H9 (cell line): ENCODE data around the gene PRLHR. TPM values are rescaled to one million over a fixed set of nuclear protein-coding genes. Genes with fewer than 3 reads are reported as not detected.
A peak's percentile ranks its signal among the peaks of the same experiment; 100 is the strongest.

ENCODE experiments used
- DNase-seq: peaks from one replicate; pipeline ENCODE4 v3.0.0-alpha.2; 2017
- H2AFZ ChIP-seq: one replicate; pipeline ENCODE4 v1.6.1; 2013; ENCODE audit warnings: mild to moderate bottlenecking, low read length, control low read depth, moderate library complexity
- H2AK5ac ChIP-seq: 2 replicates; pipeline ENCODE4 v1.6.1; 2013; ENCODE audit warnings: low read length, control low read depth, mixed read lengths; ENCODE audit not compliant: insufficient read length
- H2BK120ac ChIP-seq: one replicate; pipeline ENCODE4 v1.6.1; 2013; ENCODE audit warnings: low read depth, mild to moderate bottlenecking, low read length, control low read depth, inconsistent platforms; ENCODE audit not compliant: poor library complexity, severe bottlenecking
- H2BK12ac ChIP-seq: 2 replicates; pipeline ENCODE4 v1.6.1; 2013; ENCODE audit warnings: low read length, control low read depth, mixed read lengths, low read depth; ENCODE audit not compliant: insufficient read length
- H2BK15ac ChIP-seq: 2 replicates; pipeline ENCODE4 v1.6.1; 2013; ENCODE audit warnings: low read depth, low read length, control low read depth
- H2BK20ac ChIP-seq: one replicate; pipeline ENCODE4 v1.6.1; 2013; ENCODE audit warnings: low read depth, mild to moderate bottlenecking, low read length, control low read depth, inconsistent platforms; ENCODE audit not compliant: poor library complexity, severe bottlenecking
- H2BK5ac ChIP-seq: 2 replicates; pipeline ENCODE4 v1.6.1; 2013; ENCODE audit warnings: low read length, control low read depth, mixed read lengths; ENCODE audit not compliant: insufficient read length
- H3K14ac ChIP-seq: 2 replicates; pipeline ENCODE4 v1.6.1; 2013; ENCODE audit warnings: low read length, control low read depth; ENCODE audit not compliant: insufficient read depth
- H3K18ac ChIP-seq: 2 replicates; pipeline ENCODE4 v1.6.1; 2013; ENCODE audit warnings: low read depth, mild to moderate bottlenecking, mixed read lengths, low read length, control low read depth; ENCODE audit not compliant: insufficient read length
- H3K23ac ChIP-seq: 2 replicates; pipeline ENCODE4 v1.6.1; 2013; ENCODE audit warnings: low read length, control low read depth, mixed read lengths, low read depth; ENCODE audit not compliant: insufficient read length
- H3K23me2 ChIP-seq: 2 replicates; pipeline ENCODE4 v1.6.1; 2013; ENCODE audit warnings: low read depth, mild to moderate bottlenecking, mixed read lengths, low read length, control low read depth; ENCODE audit not compliant: insufficient read length, poor library complexity, severe bottlenecking
- H3K27ac ChIP-seq: 2 replicates; pipeline ENCODE4 v1.5.1; 2013; ENCODE audit warnings: low read length, control low read depth, mixed read lengths, low read depth; ENCODE audit not compliant: insufficient read length
- H3K27me3 ChIP-seq: 2 replicates; pipeline ENCODE4 v1.6.1; 2013; ENCODE audit warnings: low read length, control low read depth, inconsistent platforms; ENCODE audit not compliant: insufficient read depth
- H3K4ac ChIP-seq: 2 replicates; pipeline ENCODE4 v1.6.1; 2013; ENCODE audit warnings: low read depth, mild to moderate bottlenecking, control low read depth, inconsistent platforms, low read length, moderate library complexity
- H3K4me1 ChIP-seq: 2 replicates; pipeline ENCODE4 v1.6.1; 2013; ENCODE audit warnings: low read length, control low read depth, inconsistent platforms; ENCODE audit not compliant: insufficient read depth
- H3K4me2 ChIP-seq: 2 replicates; pipeline ENCODE4 v1.6.1; 2013; ENCODE audit warnings: low read length, control low read depth, mixed read lengths; ENCODE audit not compliant: insufficient read length, insufficient read depth
- H3K56ac ChIP-seq: 2 replicates; pipeline ENCODE4 v1.6.1; 2013; ENCODE audit warnings: low read depth, mild to moderate bottlenecking, mixed read lengths, low read length, control low read depth; ENCODE audit not compliant: insufficient read length
- H3K79me1 ChIP-seq: 2 replicates; pipeline ENCODE4 v1.6.1; 2013; ENCODE audit warnings: low read depth, mild to moderate bottlenecking, moderate library complexity, low read length, control low read depth, inconsistent platforms; ENCODE audit not compliant: insufficient read depth, poor library complexity, severe bottlenecking
- H3K79me2 ChIP-seq: 2 replicates; pipeline ENCODE4 v1.6.1; 2013; ENCODE audit warnings: low read length, control low read depth, inconsistent platforms; ENCODE audit not compliant: insufficient read depth
- H3K9ac ChIP-seq: 2 replicates; pipeline ENCODE4 v1.6.1; 2013; ENCODE audit warnings: low read length, control low read depth, mixed read lengths; ENCODE audit not compliant: insufficient read length; ENCODE audit errors: extremely low read depth
- H3K9me3 ChIP-seq: one replicate; pipeline ENCODE4 v1.6.1; 2013; ENCODE audit warnings: low read depth, low read length, inconsistent platforms; ENCODE audit not compliant: control insufficient read depth
- H3T11ph ChIP-seq: one replicate; pipeline ENCODE4 v1.6.1; 2013; ENCODE audit warnings: mild to moderate bottlenecking, low read length, control low read depth, inconsistent platforms
- H4K20me1 ChIP-seq: one replicate; pipeline ENCODE4 v1.6.1; 2013; ENCODE audit not compliant: control insufficient read depth, insufficient read length, insufficient read depth
- H4K5ac ChIP-seq: 2 replicates; pipeline ENCODE4 v1.6.1; 2013; ENCODE audit warnings: low read depth, mild to moderate bottlenecking, mixed read lengths, low read length, control low read depth; ENCODE audit not compliant: insufficient read length
- H4K8ac ChIP-seq: replicated peaks from 2 replicates; pipeline ENCODE4 v1.6.1; 2013; ENCODE audit warnings: low read length, control low read depth, mixed read lengths, low read depth; ENCODE audit not compliant: insufficient read length
- H4K91ac ChIP-seq: 2 replicates; pipeline ENCODE4 v1.6.1; 2013; ENCODE audit warnings: low read depth, mild to moderate bottlenecking, moderate library complexity, mixed read lengths, low read length, control low read depth; ENCODE audit not compliant: insufficient read length
- H3K27ac Mint-ChIP-seq, 3 experiments: 2 replicates in 2 of 3; 3 replicates in 1 of 3; pipeline ENCODE4 v1.8.0; 2020 to 2021; ENCODE audit warnings: mixed read lengths in 3 of 3, mild to moderate bottlenecking in 1 of 3, moderate library complexity in 1 of 3
- H3K27me3 Mint-ChIP-seq: 2 replicates; pipeline ENCODE4 v1.8.0; 2021; ENCODE audit warnings: low read depth, mild to moderate bottlenecking, moderate library complexity, mixed read lengths
- H3K36me3 Mint-ChIP-seq, 3 experiments: 2 replicates in 2 of 3; 3 replicates in 1 of 3; pipeline ENCODE4 v1.8.0; 2020 to 2021; ENCODE audit warnings: low read depth in 3 of 3, mixed read lengths in 3 of 3; ENCODE audit not compliant: insufficient read depth in 1 of 3
- H3K4me1 Mint-ChIP-seq, 2 experiments: 2 replicates each; pipeline ENCODE4 v1.8.0; 2020; ENCODE audit warnings: mixed read lengths in 2 of 2
- H3K4me3 Mint-ChIP-seq, 2 experiments: 2 replicates in 1 of 2; 3 replicates in 1 of 2; pipeline ENCODE4 v1.8.0; 2020 to 2021; ENCODE audit warnings: mild to moderate bottlenecking in 2 of 2, mixed read lengths in 2 of 2, moderate library complexity in 1 of 2
- H3K9me3 Mint-ChIP-seq, 2 experiments: 2 replicates in 1 of 2; 3 replicates in 1 of 2; pipeline ENCODE4 v1.8.0; 2020; ENCODE audit warnings: mild to moderate bottlenecking in 2 of 2, mixed read lengths in 2 of 2, moderate library complexity in 1 of 2
- CTCF ChIP-seq: fragments of 200-600 bp; sonication (generic); conservative IDR thresholded peaks from 3 replicates; pipeline ENCODE4 v1.8.0; 2021; ENCODE audit warnings: antibody characterized with exemption, mild to moderate bottlenecking
- WGBS: extraction: QIAGEN DNeasy Blood & Tissue Kit; methylation state at CpG from one replicate; pipeline ENCODE4 v1.1.7; 2013; ENCODE audit warnings: missing lambda C conversion rate, low lambda C conversion rate, mixed read lengths; ENCODE audit not compliant: insufficient read length; ENCODE audit errors: extremely low coverage; 5-methylcytosine and 5-hydroxymethylcytosine counted together
- total RNA-seq: library from RNA; stranded (reverse); gene quantifications from 2 replicates; pipeline ENCODE4 v1.2.1, GENCODE V29; 2021

The PRLHR gene
- total RNA-seq, 1 experiment from 2014 or later: not detected

GRCh38 chr10:118587881-118588651 lies 7.4 kb downstream of the PRLHR start:
- Histone ChIP-seq H3K4ac (no peak overlapping the region), H3K79me1 (no peaks in the 10 kb centered on the region), H3K56ac (no peak overlapping the region), H2BK5ac (no peak overlapping the region), H3K4me2 (no peak overlapping the region), H4K91ac (no peak overlapping the region), H3K23ac (no peak overlapping the region), H4K8ac (no peak overlapping the region), H2AK5ac (no peak overlapping the region), H3K9me3 (no peaks in the 10 kb centered on the region), H3T11ph (no peak overlapping the region), H3K27me3 (peaks cover 4% of the 10 kb centered on the region; the same call in 1 of the 2 replicates), H3K18ac (no peak overlapping the region), H3K9ac (no peak overlapping the region), H2BK12ac (no peak overlapping the region), H3K27ac (no peak overlapping the region), H2BK120ac (no peak overlapping the region), H2AFZ (no peak overlapping the region), H2BK20ac (no peak overlapping the region), H3K14ac (no peak overlapping the region), H4K5ac (no peak overlapping the region), H3K23me2 (no peaks in the 10 kb centered on the region), H2BK15ac (no peak overlapping the region), H3K4me1 (no peaks in the 10 kb centered on the region), H3K79me2 (no peaks in the 10 kb centered on the region), H4K20me1 (no peaks in the 10 kb centered on the region)
- peaks cover 2 to 6% of the 10 kb centered on the region in 2 experiments; a peak in 3 of 4 replicates for H3K4me1 Mint-ChIP-seq
- no peaks in the 10 kb centered on the region for H3K9me3 Mint-ChIP-seq
- H3K27me3 Mint-ChIP-seq: peaks cover 48% of the 10 kb centered on the region
- no peak overlapping the region; a peak in 1 of 5 replicates for H3K4me3 Mint-ChIP-seq
- no CpG with 5 or more reads among the region's 16 CpGs for WGBS
- H3K27ac Mint-ChIP-seq: peak overlapping the region in 1 of 3 experiments; percentile 32; a peak in 1 of 7 replicates
- no peak for DNase-seq
- no peaks in the 10 kb centered on the region; a peak in 1 of 7 replicates for H3K36me3 Mint-ChIP-seq
- TF ChIP-seq CTCF: no peak
